WTC11 (cell line): ENCODE results near the gene TAF1B. TPM values are rescaled to one million over a fixed set of nuclear protein-coding genes. Genes with fewer than 3 reads are reported as not detected.

Experiments used
- ATAC-seq: fragments of 200-7000 bp; cut with Tn5 transposase; 2 replicates; pipeline ENCODE4 v1.10.0; 2021; ENCODE audit warnings: mild to moderate bottlenecking, moderate library complexity
- CTCF ChIA-PET: fragments of 300-600 bp; sonication (Branson Sonifier 250); formaldehyde crosslinking; loops from one replicate; lab custom pipeline; 2021; ENCODE audit warnings: antibody characterized with exemption; lab: Charles Lee
- POLR2A ChIA-PET: fragments of 350-600 bp; sonication (Branson Sonifier 250); formaldehyde crosslinking; loops from one replicate; lab custom pipeline; 2021; ENCODE audit warnings: antibody characterized with exemption; lab: Charles Lee
- DNase-seq: peaks from one replicate; pipeline ENCODE4 v3.0.0; 2021; ENCODE audit warnings: low spot score
- H3K27ac Mint-ChIP-seq: 2 replicates; pipeline ENCODE4 v1.8.0; 2021; ENCODE audit warnings: mixed read lengths
- H3K27me3 Mint-ChIP-seq: 2 replicates; pipeline ENCODE4 v1.8.0; 2021; ENCODE audit warnings: low read depth, mild to moderate bottlenecking, moderate library complexity, mixed read lengths
- H3K36me3 Mint-ChIP-seq: 2 replicates; pipeline ENCODE4 v1.8.0; 2021; ENCODE audit warnings: mixed read lengths
- H3K4me1 Mint-ChIP-seq: 2 replicates; pipeline ENCODE4 v1.8.0; 2022; ENCODE audit warnings: mixed read lengths
- H3K4me3 Mint-ChIP-seq: 2 replicates; pipeline ENCODE4 v1.8.0; 2021; ENCODE audit warnings: mild to moderate bottlenecking, moderate library complexity, mixed read lengths
- H3K9me3 Mint-ChIP-seq: 2 replicates; pipeline ENCODE4 v1.8.0; 2021; ENCODE audit warnings: mixed read lengths
- ELF4 ChIP-seq: sonication (generic); formaldehyde crosslinking; IDR thresholded peaks from 2 replicates; pipeline ENCODE4 v1.8.1; 2022; ENCODE audit warnings: low read depth, mild to moderate bottlenecking, moderate library complexity, missing genetic modification reagents
- FOXJ3 ChIP-seq: sonication (generic); formaldehyde crosslinking; IDR thresholded peaks from 2 replicates; pipeline ENCODE4 v1.9.0; 2021; ENCODE audit warnings: missing genetic modification reagents, mild to moderate bottlenecking, borderline replicate concordance
- GABPB1 ChIP-seq: sonication (generic); formaldehyde crosslinking; IDR thresholded peaks from 2 replicates; pipeline ENCODE4 v1.8.1; 2023; ENCODE audit warnings: mild to moderate bottlenecking, missing genetic modification reagents
- NR3C1 ChIP-seq: sonication (generic); formaldehyde crosslinking; conservative IDR thresholded peaks from 2 replicates; pipeline ENCODE4 v1.8.1; 2023; ENCODE audit warnings: low read depth, mild to moderate bottlenecking, missing genetic modification reagents
- SMAD4 ChIP-seq: sonication (generic); formaldehyde crosslinking; IDR thresholded peaks from 2 replicates; pipeline ENCODE4 v1.8.0; 2022; ENCODE audit warnings: mild to moderate bottlenecking, missing genetic modification reagents
- ZNF138 ChIP-seq: sonication (generic); formaldehyde crosslinking; conservative IDR thresholded peaks from 2 replicates; pipeline ENCODE4 v1.8.1; 2022; ENCODE audit warnings: mild to moderate bottlenecking, moderate library complexity, missing genetic modification reagents
- total RNA-seq: library from RNA; stranded (reverse); gene quantifications from 3 replicates; pipeline ENCODE4 v1.2.3, GENCODE V29; 2021
- TF ChIP-seq, protein P1 (sequence below): sonication (generic); formaldehyde crosslinking; conservative IDR thresholded peaks from 2 replicates; pipeline ENCODE4 v1.8.1; 2023; ENCODE audit warnings: mild to moderate bottlenecking, low read depth, missing genetic modification reagents, moderate library complexity
- TF ChIP-seq, protein P2 (sequence below): fragments of 250-450 bp; sonication (Bioruptor Pico); IDR thresholded peaks from 2 replicates; pipeline ENCODE4 v1.9.0; 2021; ENCODE audit warnings: mild to moderate bottlenecking
- TF ChIP-seq, protein P3 (sequence below): sonication (generic); formaldehyde crosslinking; IDR thresholded peaks from 2 replicates; pipeline ENCODE4 v1.8.0; 2022; ENCODE audit warnings: missing genetic modification reagents
- TF ChIP-seq, protein P4 (sequence below): sonication (generic); formaldehyde crosslinking; IDR thresholded peaks from 2 replicates; pipeline ENCODE4 v1.8.1; 2022; ENCODE audit warnings: mild to moderate bottlenecking, missing genetic modification reagents, moderate library complexity, borderline replicate concordance
- TF ChIP-seq, protein P5 (sequence below): sonication (generic); formaldehyde crosslinking; IDR thresholded peaks from 2 replicates; pipeline ENCODE4 v1.8.0; 2022; ENCODE audit warnings: mild to moderate bottlenecking, missing genetic modification reagents
- TF ChIP-seq, protein P6 (sequence below): sonication (generic); formaldehyde crosslinking; IDR thresholded peaks from 2 replicates; pipeline ENCODE4 v1.8.0; 2023; ENCODE audit warnings: missing genetic modification reagents, mild to moderate bottlenecking, borderline replicate concordance
- TF ChIP-seq, protein P7 (sequence below): fragments of 250-450 bp; sonication (Bioruptor Pico); IDR thresholded peaks from 2 replicates; pipeline ENCODE4 v1.9.0; 2021; ENCODE audit warnings: moderate library complexity, mild to moderate bottlenecking, inconsistent platforms, borderline replicate concordance

The TAF1B gene
- total RNA-seq, 1 experiment from 2014 or later: 28.8 TPM

DNA sequence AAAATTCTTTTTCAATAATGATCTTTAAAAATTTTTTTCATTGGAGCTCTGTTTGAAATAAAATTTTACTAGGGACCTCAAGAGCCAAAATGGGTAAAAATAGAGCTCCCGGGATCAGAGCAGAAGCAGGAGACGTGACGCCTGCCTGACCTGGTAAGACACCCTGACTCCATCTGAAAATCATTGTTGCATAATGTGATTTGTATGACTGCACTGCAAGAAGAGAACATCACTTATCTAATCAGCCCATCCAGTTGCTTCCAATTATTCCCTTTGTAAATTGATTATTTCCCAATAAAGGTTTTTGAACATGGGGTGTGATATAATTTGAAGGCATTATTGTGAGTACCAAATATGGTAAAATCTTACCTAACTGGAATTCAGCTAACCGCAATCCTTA lies 17.1 kb upstream of the TAF1B start:
- no peak overlapping the region for H3K4me3 Mint-ChIP-seq
- CTCF ChIA-PET: interaction anchor here (1.9 kb wide), 1 partner anchor 12 kb away, joined by 6 read pairs; no protein-coding TSS in a partner anchor

DNA sequence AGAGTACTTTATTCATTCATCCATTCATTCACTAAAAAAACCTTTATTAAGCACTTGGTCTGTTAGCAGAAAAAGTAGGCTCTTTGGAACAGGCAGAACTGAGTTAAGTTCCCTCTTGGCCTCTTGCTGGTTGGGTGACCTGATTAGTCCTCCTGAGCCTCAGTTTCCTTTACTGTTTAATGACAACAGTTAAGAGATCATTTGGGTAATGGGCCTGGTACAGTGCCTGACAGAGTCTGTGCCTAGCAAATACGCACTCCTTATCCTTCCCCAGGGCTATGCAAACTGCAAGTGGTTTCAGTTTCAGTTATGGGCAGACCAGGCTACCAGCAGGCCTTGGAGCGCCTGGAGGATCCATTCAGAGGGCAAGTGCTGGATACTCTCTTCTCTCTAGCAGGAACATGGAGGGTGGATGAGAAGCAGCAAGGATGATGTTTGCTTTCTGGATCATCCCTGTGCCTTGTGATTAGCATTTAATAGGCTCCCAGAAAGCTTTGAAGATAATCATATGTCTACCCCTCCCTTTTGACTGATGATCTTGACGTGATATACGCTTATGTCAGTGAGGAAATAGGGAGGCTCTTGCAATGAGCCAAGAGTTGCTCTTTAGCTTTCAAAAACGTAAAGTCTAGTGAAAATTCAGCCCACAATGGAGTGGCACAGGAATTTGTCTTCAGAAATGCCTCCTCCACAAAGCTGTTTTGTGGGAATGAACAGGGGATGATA lies 12.4 kb upstream of the TAF1B start:
- Mint-ChIP-seq H3K36me3 (no peaks in the 10 kb centered on the region), H3K9me3 (no peaks in the 10 kb centered on the region), H3K27me3 (no peaks in the 10 kb centered on the region)
- POLR2A ChIA-PET: no interaction called here
- TF ChIP-seq, protein P1, sequence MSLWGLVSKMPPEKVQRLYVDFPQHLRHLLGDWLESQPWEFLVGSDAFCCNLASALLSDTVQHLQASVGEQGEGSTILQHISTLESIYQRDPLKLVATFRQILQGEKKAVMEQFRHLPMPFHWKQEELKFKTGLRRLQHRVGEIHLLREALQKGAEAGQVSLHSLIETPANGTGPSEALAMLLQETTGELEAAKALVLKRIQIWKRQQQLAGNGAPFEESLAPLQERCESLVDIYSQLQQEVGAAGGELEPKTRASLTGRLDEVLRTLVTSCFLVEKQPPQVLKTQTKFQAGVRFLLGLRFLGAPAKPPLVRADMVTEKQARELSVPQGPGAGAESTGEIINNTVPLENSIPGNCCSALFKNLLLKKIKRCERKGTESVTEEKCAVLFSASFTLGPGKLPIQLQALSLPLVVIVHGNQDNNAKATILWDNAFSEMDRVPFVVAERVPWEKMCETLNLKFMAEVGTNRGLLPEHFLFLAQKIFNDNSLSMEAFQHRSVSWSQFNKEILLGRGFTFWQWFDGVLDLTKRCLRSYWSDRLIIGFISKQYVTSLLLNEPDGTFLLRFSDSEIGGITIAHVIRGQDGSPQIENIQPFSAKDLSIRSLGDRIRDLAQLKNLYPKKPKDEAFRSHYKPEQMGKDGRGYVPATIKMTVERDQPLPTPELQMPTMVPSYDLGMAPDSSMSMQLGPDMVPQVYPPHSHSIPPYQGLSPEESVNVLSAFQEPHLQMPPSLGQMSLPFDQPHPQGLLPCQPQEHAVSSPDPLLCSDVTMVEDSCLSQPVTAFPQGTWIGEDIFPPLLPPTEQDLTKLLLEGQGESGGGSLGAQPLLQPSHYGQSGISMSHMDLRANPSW (CRISPR knock-in tag): no peak
- TF ChIP-seq, all 79 proteins: peak for 0
- ATAC-seq (no peak), DNase-seq (no peak)
- Mint-ChIP-seq H3K4me3 (no peak overlapping the region), H3K4me1 (peaks cover 17% of the 10 kb centered on the region), H3K27ac (no peak overlapping the region)
- CTCF ChIA-PET: interaction anchor here (1.0 to 1.4 kb wide), 2 partner anchors 34 to 60 kb away, joined by 3 to 4 read pairs; no protein-coding TSS in a partner anchor

More for the DNA sequence above, 17.1 kb upstream of the TAF1B start:
- ATAC-seq (no peak), DNase-seq (no peak)
- Mint-ChIP-seq H3K4me1 (peaks cover 9% of the 10 kb centered on the region), H3K27me3 (no peaks in the 10 kb centered on the region), H3K36me3 (no peaks in the 10 kb centered on the region), H3K27ac (no peak overlapping the region), H3K9me3 (no peaks in the 10 kb centered on the region)
- TF ChIP-seq NR3C1 (CRISPR knock-in tag) (no peak), GABPB1 (CRISPR knock-in tag) (no peak)
- TF ChIP-seq, protein P2, sequence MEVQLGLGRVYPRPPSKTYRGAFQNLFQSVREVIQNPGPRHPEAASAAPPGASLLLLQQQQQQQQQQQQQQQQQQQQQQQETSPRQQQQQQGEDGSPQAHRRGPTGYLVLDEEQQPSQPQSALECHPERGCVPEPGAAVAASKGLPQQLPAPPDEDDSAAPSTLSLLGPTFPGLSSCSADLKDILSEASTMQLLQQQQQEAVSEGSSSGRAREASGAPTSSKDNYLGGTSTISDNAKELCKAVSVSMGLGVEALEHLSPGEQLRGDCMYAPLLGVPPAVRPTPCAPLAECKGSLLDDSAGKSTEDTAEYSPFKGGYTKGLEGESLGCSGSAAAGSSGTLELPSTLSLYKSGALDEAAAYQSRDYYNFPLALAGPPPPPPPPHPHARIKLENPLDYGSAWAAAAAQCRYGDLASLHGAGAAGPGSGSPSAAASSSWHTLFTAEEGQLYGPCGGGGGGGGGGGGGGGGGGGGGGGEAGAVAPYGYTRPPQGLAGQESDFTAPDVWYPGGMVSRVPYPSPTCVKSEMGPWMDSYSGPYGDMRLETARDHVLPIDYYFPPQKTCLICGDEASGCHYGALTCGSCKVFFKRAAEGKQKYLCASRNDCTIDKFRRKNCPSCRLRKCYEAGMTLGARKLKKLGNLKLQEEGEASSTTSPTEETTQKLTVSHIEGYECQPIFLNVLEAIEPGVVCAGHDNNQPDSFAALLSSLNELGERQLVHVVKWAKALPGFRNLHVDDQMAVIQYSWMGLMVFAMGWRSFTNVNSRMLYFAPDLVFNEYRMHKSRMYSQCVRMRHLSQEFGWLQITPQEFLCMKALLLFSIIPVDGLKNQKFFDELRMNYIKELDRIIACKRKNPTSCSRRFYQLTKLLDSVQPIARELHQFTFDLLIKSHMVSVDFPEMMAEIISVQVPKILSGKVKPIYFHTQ: no peak
- POLR2A ChIA-PET: no interaction called here

DNA sequence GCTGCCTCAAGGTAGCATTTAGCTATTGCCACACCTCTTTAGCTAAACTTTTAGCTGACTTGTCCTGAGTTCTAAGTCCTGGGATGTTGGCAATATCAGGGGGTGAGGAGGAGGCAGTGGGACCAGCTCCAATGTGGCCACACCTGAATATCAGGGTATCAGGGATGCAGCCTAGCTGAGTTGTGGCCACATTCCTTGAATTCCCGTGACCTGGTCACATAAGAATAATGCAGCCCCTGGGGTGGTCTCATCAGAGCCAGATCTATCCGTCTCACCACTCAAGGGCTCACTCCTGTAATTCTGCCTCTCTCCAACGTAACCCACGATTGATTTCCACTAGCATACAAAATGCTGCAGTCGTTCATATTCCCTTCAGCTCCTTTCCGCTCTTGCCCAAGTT lies 11.6 kb upstream of the TAF1B start:
- POLR2A ChIA-PET: no interaction called here
- DNase-seq (no peak), ATAC-seq (peak; percentile 90)
- H3K36me3 Mint-ChIP-seq: no peaks in the 10 kb centered on the region
- no peak overlapping the region for H3K27ac Mint-ChIP-seq
- no peak overlapping the region for H3K4me3 Mint-ChIP-seq
- CTCF ChIA-PET: interaction anchor here (0.6 to 1.4 kb wide), 3 partner anchors 34 to 153 kb away, joined by 3 to 4 read pairs (median 4); no protein-coding TSS in a partner anchor
- H3K9me3 Mint-ChIP-seq: no peaks in the 10 kb centered on the region
- no peaks in the 10 kb centered on the region for H3K27me3 Mint-ChIP-seq
- peaks cover 17% of the 10 kb centered on the region for H3K4me1 Mint-ChIP-seq
- TF ChIP-seq SMAD4 (no peak), FOXJ3 (CRISPR knock-in tag) (no peak), ELF4 (CRISPR knock-in tag) (no peak), ZNF138 (CRISPR knock-in tag) (no peak)
- TF ChIP-seq, protein P3, sequence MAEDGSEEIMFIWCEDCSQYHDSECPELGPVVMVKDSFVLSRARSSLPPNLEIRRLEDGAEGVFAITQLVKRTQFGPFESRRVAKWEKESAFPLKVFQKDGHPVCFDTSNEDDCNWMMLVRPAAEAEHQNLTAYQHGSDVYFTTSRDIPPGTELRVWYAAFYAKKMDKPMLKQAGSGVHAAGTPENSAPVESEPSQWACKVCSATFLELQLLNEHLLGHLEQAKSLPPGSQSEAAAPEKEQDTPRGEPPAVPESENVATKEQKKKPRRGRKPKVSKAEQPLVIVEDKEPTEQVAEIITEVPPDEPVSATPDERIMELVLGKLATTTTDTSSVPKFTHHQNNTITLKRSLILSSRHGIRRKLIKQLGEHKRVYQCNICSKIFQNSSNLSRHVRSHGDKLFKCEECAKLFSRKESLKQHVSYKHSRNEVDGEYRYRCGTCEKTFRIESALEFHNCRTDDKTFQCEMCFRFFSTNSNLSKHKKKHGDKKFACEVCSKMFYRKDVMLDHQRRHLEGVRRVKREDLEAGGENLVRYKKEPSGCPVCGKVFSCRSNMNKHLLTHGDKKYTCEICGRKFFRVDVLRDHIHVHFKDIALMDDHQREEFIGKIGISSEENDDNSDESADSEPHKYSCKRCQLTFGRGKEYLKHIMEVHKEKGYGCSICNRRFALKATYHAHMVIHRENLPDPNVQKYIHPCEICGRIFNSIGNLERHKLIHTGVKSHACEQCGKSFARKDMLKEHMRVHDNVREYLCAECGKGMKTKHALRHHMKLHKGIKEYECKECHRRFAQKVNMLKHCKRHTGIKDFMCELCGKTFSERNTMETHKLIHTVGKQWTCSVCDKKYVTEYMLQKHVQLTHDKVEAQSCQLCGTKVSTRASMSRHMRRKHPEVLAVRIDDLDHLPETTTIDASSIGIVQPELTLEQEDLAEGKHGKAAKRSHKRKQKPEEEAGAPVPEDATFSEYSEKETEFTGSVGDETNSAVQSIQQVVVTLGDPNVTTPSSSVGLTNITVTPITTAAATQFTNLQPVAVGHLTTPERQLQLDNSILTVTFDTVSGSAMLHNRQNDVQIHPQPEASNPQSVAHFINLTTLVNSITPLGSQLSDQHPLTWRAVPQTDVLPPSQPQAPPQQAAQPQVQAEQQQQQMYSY (CRISPR knock-in tag): no peak
- TF ChIP-seq, protein P4, sequence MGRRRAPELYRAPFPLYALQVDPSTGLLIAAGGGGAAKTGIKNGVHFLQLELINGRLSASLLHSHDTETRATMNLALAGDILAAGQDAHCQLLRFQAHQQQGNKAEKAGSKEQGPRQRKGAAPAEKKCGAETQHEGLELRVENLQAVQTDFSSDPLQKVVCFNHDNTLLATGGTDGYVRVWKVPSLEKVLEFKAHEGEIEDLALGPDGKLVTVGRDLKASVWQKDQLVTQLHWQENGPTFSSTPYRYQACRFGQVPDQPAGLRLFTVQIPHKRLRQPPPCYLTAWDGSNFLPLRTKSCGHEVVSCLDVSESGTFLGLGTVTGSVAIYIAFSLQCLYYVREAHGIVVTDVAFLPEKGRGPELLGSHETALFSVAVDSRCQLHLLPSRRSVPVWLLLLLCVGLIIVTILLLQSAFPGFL (CRISPR knock-in tag): no peak
- TF ChIP-seq, protein P5, sequence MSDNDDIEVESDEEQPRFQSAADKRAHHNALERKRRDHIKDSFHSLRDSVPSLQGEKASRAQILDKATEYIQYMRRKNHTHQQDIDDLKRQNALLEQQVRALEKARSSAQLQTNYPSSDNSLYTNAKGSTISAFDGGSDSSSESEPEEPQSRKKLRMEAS (CRISPR knock-in tag): no peak
- TF ChIP-seq, protein P6, sequence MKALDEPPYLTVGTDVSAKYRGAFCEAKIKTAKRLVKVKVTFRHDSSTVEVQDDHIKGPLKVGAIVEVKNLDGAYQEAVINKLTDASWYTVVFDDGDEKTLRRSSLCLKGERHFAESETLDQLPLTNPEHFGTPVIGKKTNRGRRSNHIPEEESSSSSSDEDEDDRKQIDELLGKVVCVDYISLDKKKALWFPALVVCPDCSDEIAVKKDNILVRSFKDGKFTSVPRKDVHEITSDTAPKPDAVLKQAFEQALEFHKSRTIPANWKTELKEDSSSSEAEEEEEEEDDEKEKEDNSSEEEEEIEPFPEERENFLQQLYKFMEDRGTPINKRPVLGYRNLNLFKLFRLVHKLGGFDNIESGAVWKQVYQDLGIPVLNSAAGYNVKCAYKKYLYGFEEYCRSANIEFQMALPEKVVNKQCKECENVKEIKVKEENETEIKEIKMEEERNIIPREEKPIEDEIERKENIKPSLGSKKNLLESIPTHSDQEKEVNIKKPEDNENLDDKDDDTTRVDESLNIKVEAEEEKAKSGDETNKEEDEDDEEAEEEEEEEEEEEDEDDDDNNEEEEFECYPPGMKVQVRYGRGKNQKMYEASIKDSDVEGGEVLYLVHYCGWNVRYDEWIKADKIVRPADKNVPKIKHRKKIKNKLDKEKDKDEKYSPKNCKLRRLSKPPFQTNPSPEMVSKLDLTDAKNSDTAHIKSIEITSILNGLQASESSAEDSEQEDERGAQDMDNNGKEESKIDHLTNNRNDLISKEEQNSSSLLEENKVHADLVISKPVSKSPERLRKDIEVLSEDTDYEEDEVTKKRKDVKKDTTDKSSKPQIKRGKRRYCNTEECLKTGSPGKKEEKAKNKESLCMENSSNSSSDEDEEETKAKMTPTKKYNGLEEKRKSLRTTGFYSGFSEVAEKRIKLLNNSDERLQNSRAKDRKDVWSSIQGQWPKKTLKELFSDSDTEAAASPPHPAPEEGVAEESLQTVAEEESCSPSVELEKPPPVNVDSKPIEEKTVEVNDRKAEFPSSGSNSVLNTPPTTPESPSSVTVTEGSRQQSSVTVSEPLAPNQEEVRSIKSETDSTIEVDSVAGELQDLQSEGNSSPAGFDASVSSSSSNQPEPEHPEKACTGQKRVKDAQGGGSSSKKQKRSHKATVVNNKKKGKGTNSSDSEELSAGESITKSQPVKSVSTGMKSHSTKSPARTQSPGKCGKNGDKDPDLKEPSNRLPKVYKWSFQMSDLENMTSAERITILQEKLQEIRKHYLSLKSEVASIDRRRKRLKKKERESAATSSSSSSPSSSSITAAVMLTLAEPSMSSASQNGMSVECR (CRISPR knock-in tag): no peak
- TF ChIP-seq, protein P7, sequence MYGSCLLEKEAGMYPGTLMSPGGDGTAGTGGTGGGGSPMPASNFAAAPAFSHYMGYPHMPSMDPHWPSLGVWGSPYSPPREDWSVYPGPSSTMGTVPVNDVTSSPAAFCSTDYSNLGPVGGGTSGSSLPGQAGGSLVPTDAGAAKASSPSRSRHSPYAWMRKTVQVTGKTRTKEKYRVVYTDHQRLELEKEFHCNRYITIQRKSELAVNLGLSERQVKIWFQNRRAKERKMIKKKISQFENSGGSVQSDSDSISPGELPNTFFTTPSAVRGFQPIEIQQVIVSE (CRISPR knock-in tag): no peak
